ENCODE data around the gene ILKAP. TPM values are rescaled to one million over a fixed set of nuclear protein-coding genes. Genes with fewer than 3 reads are reported as not detected.

ILKAP gene
- total and polyA plus RNA-seq, 2 of the 4 experiments (the other 2 are of a cell fraction) = 13.3 to 44.2 TPM

GRCh38 chr2:238166391-238167343 lies 36.8 kb downstream of the ILKAP start (continued):
- TF ChIP-seq RCOR1 (IDR thresholded peaks at IDR 0.05; ENCODE audit: insufficient replicate concordance, low read length) = no peak
- no peak for TF ChIP-seq MXI1 (IDR thresholded peaks at IDR 0.05; ENCODE audit: borderline replicate concordance, low read depth, low read length)

- no peak overlapping the region for H2BK15ac ChIP-seq (ENCODE audit: low read depth, low read length)
- H3K9me3 ChIP-seq (ENCODE audit: control insufficient read depth, insufficient read depth, low read length) = no peaks in the 10 kb centered on the region
- TF ChIP-seq RCOR1 (IDR thresholded peaks at IDR 0.05; ENCODE audit: insufficient replicate concordance, low read length) (no peak), FOS (IDR thresholded peaks at IDR 0.05; ENCODE audit: low read depth, low read length) (no peak), ELK1 (IDR thresholded peaks at IDR 0.05; ENCODE audit: borderline replicate concordance, low read depth, low read length) (no peak), MXI1 (IDR thresholded peaks at IDR 0.05; ENCODE audit: borderline replicate concordance, low read depth, low read length) (no peak), MAFK (IDR thresholded peaks at IDR 0.05; ENCODE audit: low read depth, low read length) (no peak), CTCF (conservative IDR thresholded peaks at IDR 0.05; ENCODE audit: low read depth, low read length) (no peak), NFE2L2 (IDR thresholded peaks at IDR 0.05; ENCODE audit: low read depth, low read length) (no peak), USF2 (IDR thresholded peaks at IDR 0.05; ENCODE audit: low read depth, low read length) (no peak), BHLHE40 (IDR thresholded peaks at IDR 0.05; ENCODE audit: low read depth, low read length) (no peak), POLR2A (IDR thresholded peaks at IDR 0.05; ENCODE audit: low read depth, low read length) (no peak)
These were observed 38.1 kb downstream of the ILKAP start for GRCh38 chr2:238165288-238165921.

More at GRCh38 chr2:238165288-238165921, 38.1 kb downstream of the ILKAP start:
- dilution Hi-C loops (cut with HindIII; ENCODE audit: low sequenced_read_pairs, unreplicated experiment) (no loop called here), in situ Hi-C loops (cut with MboI; ENCODE audit: low sequenced_read_pairs) (no loop called here), intact Hi-C loops (cut with micrococcal nuclease) (no loop called here)
- peaks cover 3 to 18% of the 10 kb centered on the region in 2 experiments; a peak in 3 of 4 replicates for H3K79me1 ChIP-seq (ENCODE audit: low read depth in 1 of 2, low read length in 2 of 2)
- no peak overlapping the region for H3K4ac ChIP-seq (ENCODE audit: low read depth, low read length)
- BruUV-seq (replicated peaks) = no TSS peak
- 100% methylated on average over 3 of the region's 12 CpGs; no CpG with 5 or more reads in 1 of the 2 experiments for WGBS, 2 experiments (ENCODE audit: extremely low coverage in 2 of 2, insufficient read length in 1 of 2)
- no peak overlapping the region for H3K9ac ChIP-seq (ENCODE audit: low read depth, low read length)
- ATAC-seq (ENCODE audit: low read depth) (no peak), DNase-seq (no peak)
- no peak overlapping the region for H3K27ac ChIP-seq (ENCODE audit: insufficient read depth, low read length)
- H3K56ac ChIP-seq (ENCODE audit: extremely low read depth, insufficient read depth, low read length) = no peak overlapping the region
- H2BK20ac ChIP-seq (ENCODE audit: low read depth, low read length) = no peak overlapping the region
- ChIA-PET CTCF (interaction anchor here (0.6 kb wide), 1 partner anchor 71 kb away, joined by 3 read pairs; no protein-coding TSS in a partner anchor), POLR2A (ENCODE audit: unreplicated experiment) (no interaction called here)
- H3K23ac ChIP-seq (ENCODE audit: low read depth, low read length) = no peak overlapping the region
- no peak overlapping the region for H4K5ac ChIP-seq (ENCODE audit: low read depth, low read length)
- H2AK9ac ChIP-seq (replicated peaks; ENCODE audit: low read depth, low read length, poor library complexity) = peak overlapping the region; percentile 35
- H3K14ac ChIP-seq (replicated peaks; ENCODE audit: low read depth, low read length) = no peak overlapping the region
- peaks cover 13% of the 10 kb centered on the region; the same call in 1 of the 2 replicates for H3K36me3 ChIP-seq (ENCODE audit: control insufficient read depth, insufficient read depth, low read length)
- H3K27me3 ChIP-seq (ENCODE audit: control insufficient read depth, insufficient read depth, low read length) = peaks cover 2% of the 10 kb centered on the region; the same call in 1 of the 2 replicates
- H2AK5ac ChIP-seq (ENCODE audit: low read depth, low read length) = peak overlapping the region; percentile 54
- H3K18ac ChIP-seq (ENCODE audit: low read depth, low read length) = no peak overlapping the region
- no peak overlapping the region for H2BK5ac ChIP-seq (ENCODE audit: low read depth, low read length, poor library complexity, severe bottlenecking)
- H2AFZ ChIP-seq (replicated peaks; ENCODE audit: low read length, poor library complexity) = no peak overlapping the region
- no peak overlapping the region for H3K4me3 ChIP-seq (ENCODE audit: insufficient read depth, low read depth, low read length)
- peaks cover 8% of the 10 kb centered on the region for H4K20me1 ChIP-seq (ENCODE audit: insufficient read depth, low read length)
- H3K4me2 ChIP-seq (ENCODE audit: low read depth, low read length) = no peak overlapping the region
- H2BK120ac ChIP-seq (ENCODE audit: low read depth, low read length) = no peak overlapping the region
- H4K8ac ChIP-seq (ENCODE audit: low read depth in 2 of 2, low read length in 2 of 2) = no peak overlapping the region
- peak overlapping the region; percentile 7; the same call in 1 of the 2 replicates for H4K91ac ChIP-seq (ENCODE audit: insufficient read depth, low read depth, low read length)
- H3K9me1 ChIP-seq (ENCODE audit: insufficient read depth, low read length) = peaks cover 26% of the 10 kb centered on the region
- H3K4me1 ChIP-seq (ENCODE audit: control insufficient read depth, insufficient read depth, low read length) = peaks cover 34% of the 10 kb centered on the region
